IMR-90 (cell line): ENCODE measurements around the gene KCNJ1. TPM values are rescaled to one million over a fixed set of nuclear protein-coding genes. Genes with fewer than 3 reads are reported as not detected.

ENCODE experiments used
- ATAC-seq: fragments of 200-7000 bp; cut with Tn5 transposase; 2 replicates; pipeline ENCODE4 v1.9.1; 2020; ENCODE audit warnings: low read depth, mild to moderate bottlenecking, moderate library complexity
- BruUV-seq: library from RNA; stranded (reverse); fragments of 400-500 nt; replicated peaks from 2 replicates; lab custom pipeline; 2021; lab: Mats Ljungman, UMichigan
- CTCF ChIA-PET: fragments of 300-600 bp; formaldehyde crosslinking; extraction: SDS; loops from one replicate; lab custom pipeline; 2021; ENCODE audit warnings: antibody characterized with exemption; lab: Yijun Ruan, JAX
- POLR2A ChIA-PET: fragments of 300-600 bp; sonication (Branson Sonifier 250); formaldehyde crosslinking; loops from one replicate; lab custom pipeline; 2022; ENCODE audit warnings: antibody characterized with exemption; ENCODE audit not compliant: unreplicated experiment; lab: Charles Lee
- DNase-seq: peaks from one replicate; pipeline ENCODE4 v3.0.0; 2013
- H2AFZ ChIP-seq: replicated peaks from 2 replicates; pipeline ENCODE3; 2013; ENCODE audit warnings: low read length, mild to moderate bottlenecking; ENCODE audit not compliant: poor library complexity
- H2AK5ac ChIP-seq: 2 replicates; pipeline ENCODE4 v1.6.1; 2013; ENCODE audit warnings: low read depth, low read length, inconsistent platforms
- H2AK9ac ChIP-seq: replicated peaks from 2 replicates; pipeline ENCODE3; 2013; ENCODE audit warnings: mild to moderate bottlenecking, low read depth, low read length, moderate library complexity; ENCODE audit not compliant: poor library complexity
- H2BK120ac ChIP-seq: 2 replicates; pipeline ENCODE4 v1.6.1; 2013; ENCODE audit warnings: low read depth, low read length, inconsistent platforms
- H2BK15ac ChIP-seq: 3 replicates; pipeline ENCODE4 v1.6.1; 2013; ENCODE audit warnings: low read depth, low read length, inconsistent platforms
- H2BK20ac ChIP-seq: 2 replicates; pipeline ENCODE4 v1.6.1; 2013; ENCODE audit warnings: low read depth, mild to moderate bottlenecking, inconsistent platforms, low read length, moderate library complexity
- H2BK5ac ChIP-seq: 2 replicates; pipeline ENCODE4 v1.6.1; 2013; ENCODE audit warnings: mild to moderate bottlenecking, low read depth, low read length, inconsistent platforms; ENCODE audit not compliant: poor library complexity, severe bottlenecking
- H3K14ac ChIP-seq: replicated peaks from 2 replicates; pipeline ENCODE4 v1.6.1; 2013; ENCODE audit warnings: low read depth, low read length, inconsistent platforms
- H3K18ac ChIP-seq: 2 replicates; pipeline ENCODE4 v1.6.1; 2013; ENCODE audit warnings: low read depth, low read length, control low read depth
- H3K23ac ChIP-seq: 2 replicates; pipeline ENCODE4 v1.6.1; 2013; ENCODE audit warnings: low read depth, low read length, inconsistent platforms
- H3K27ac ChIP-seq: 2 replicates; pipeline ENCODE4 v1.5.1; 2013; ENCODE audit warnings: mild to moderate bottlenecking, control low read depth, low read length; ENCODE audit not compliant: insufficient read depth
- H3K27me3 ChIP-seq: 2 replicates; pipeline ENCODE4 v1.6.1; 2013; ENCODE audit warnings: low read length; ENCODE audit not compliant: control insufficient read depth, insufficient read depth
- H3K36me3 ChIP-seq: 2 replicates; pipeline ENCODE4 v1.6.1; 2013; ENCODE audit warnings: low read length, mixed read lengths; ENCODE audit not compliant: control insufficient read depth, insufficient read depth
- H3K4ac ChIP-seq: 2 replicates; pipeline ENCODE4 v1.6.1; 2013; ENCODE audit warnings: low read depth, low read length, inconsistent platforms
- H3K4me1 ChIP-seq: 2 replicates; pipeline ENCODE4 v1.6.1; 2013; ENCODE audit warnings: low read length, mixed read lengths; ENCODE audit not compliant: control insufficient read depth, insufficient read depth
- H3K4me2 ChIP-seq: 2 replicates; pipeline ENCODE4 v1.6.1; 2013; ENCODE audit warnings: low read depth, mild to moderate bottlenecking, control low read depth, low read length, moderate library complexity
- H3K4me3 ChIP-seq: 2 replicates; pipeline ENCODE4 v1.5.1; 2013; ENCODE audit warnings: low read depth, mild to moderate bottlenecking, control low read depth, low read length, moderate library complexity; ENCODE audit not compliant: insufficient read depth
- H3K56ac ChIP-seq: 2 replicates; pipeline ENCODE4 v1.6.1; 2013; ENCODE audit warnings: low read length, inconsistent platforms; ENCODE audit not compliant: insufficient read depth; ENCODE audit errors: extremely low read depth
- H3K79me1 ChIP-seq, 2 experiments: 2 replicates each; pipeline ENCODE4 v1.6.1; 2013; ENCODE audit warnings: low read length in 2 of 2, inconsistent platforms in 1 of 2, low read depth in 1 of 2
- H3K9ac ChIP-seq: 2 replicates; pipeline ENCODE4 v1.6.1; 2013; ENCODE audit warnings: low read depth, low read length, control low read depth
- H3K9me1 ChIP-seq: 2 replicates; pipeline ENCODE4 v1.6.1; 2013; ENCODE audit warnings: low read length, inconsistent platforms; ENCODE audit not compliant: insufficient read depth
- H3K9me3 ChIP-seq: 2 replicates; pipeline ENCODE4 v1.6.1; 2013; ENCODE audit warnings: low read length; ENCODE audit not compliant: control insufficient read depth, insufficient read depth
- H4K20me1 ChIP-seq: 2 replicates; pipeline ENCODE4 v1.6.1; 2013; ENCODE audit warnings: low read length, inconsistent platforms; ENCODE audit not compliant: insufficient read depth
- H4K5ac ChIP-seq: 2 replicates; pipeline ENCODE4 v1.6.1; 2013; ENCODE audit warnings: mild to moderate bottlenecking, low read depth, low read length, control low read depth
- H4K8ac ChIP-seq, 2 experiments: 2 replicates each; pipeline ENCODE4 v1.6.1; 2013; ENCODE audit warnings: low read depth in 2 of 2, low read length in 2 of 2, control low read depth in 1 of 2, inconsistent platforms in 1 of 2
- H4K91ac ChIP-seq: 2 replicates; pipeline ENCODE4 v1.6.1; 2013; ENCODE audit warnings: low read depth, low read length, inconsistent platforms; ENCODE audit not compliant: insufficient read depth
- BHLHE40 ChIP-seq: fragments of 150-350 bp; IDR thresholded peaks from 2 replicates; pipeline ENCODE4 v1.6.1; 2016; ENCODE audit warnings: mild to moderate bottlenecking, low read depth, low read length
- CEBPB ChIP-seq: IDR thresholded peaks from 2 replicates; pipeline ENCODE4 v1.6.1; 2012; ENCODE audit warnings: low read depth, low read length, improper control_type of control experiment
- CHD1 ChIP-seq: IDR thresholded peaks from 2 replicates; pipeline ENCODE4 v1.6.1; 2012; ENCODE audit warnings: low read depth, low read length, improper control_type of control experiment
- CTCF ChIP-seq: conservative IDR thresholded peaks from 2 replicates; pipeline ENCODE4 v1.5.1; 2012; ENCODE audit warnings: mild to moderate bottlenecking, low read depth, low read length, improper control_type of control experiment
- FOS ChIP-seq: fragments of 150-350 bp; IDR thresholded peaks from 2 replicates; pipeline ENCODE4 v1.6.1; 2016; ENCODE audit warnings: low read depth, low read length
- MAFK ChIP-seq: IDR thresholded peaks from 2 replicates; pipeline ENCODE4 v1.6.1; 2012; ENCODE audit warnings: low read depth, low read length, improper control_type of control experiment
- NFE2L2 ChIP-seq: fragments of 150-350 bp; IDR thresholded peaks from 2 replicates; pipeline ENCODE4 v1.6.1; 2016; ENCODE audit warnings: low read depth, mild to moderate bottlenecking, low read length
- RAD21 ChIP-seq: IDR thresholded peaks from 2 replicates; pipeline ENCODE4 v1.6.1; 2012; ENCODE audit warnings: low read length, improper control_type of control experiment
- RCOR1 ChIP-seq: IDR thresholded peaks from 2 replicates; pipeline ENCODE4 v1.6.1; 2012; ENCODE audit warnings: mild to moderate bottlenecking, low read length, improper control_type of control experiment; ENCODE audit not compliant: insufficient replicate concordance
- RFX5 ChIP-seq: IDR thresholded peaks from 2 replicates; pipeline ENCODE4 v1.8.0; 2012; ENCODE audit warnings: low read depth, mild to moderate bottlenecking, low read length, moderate library complexity
- SMC3 ChIP-seq: fragments of 150-350 bp; IDR thresholded peaks from 2 replicates; pipeline ENCODE4 v1.6.1; 2016; ENCODE audit warnings: low read depth, mild to moderate bottlenecking, antibody characterized with exemption, low read length, moderate library complexity
- USF2 ChIP-seq: fragments of 150-350 bp; IDR thresholded peaks from 2 replicates; pipeline ENCODE4 v1.6.1; 2017; ENCODE audit warnings: mild to moderate bottlenecking, antibody characterized with exemption, low read length, low read depth
- WGBS, 2 experiments: methylation state at CpG; one replicate each; pipeline versions ENCODE4 v1.1.5 to v1.1.7; 2013; ENCODE audit warnings: missing lambda C conversion rate in 2 of 2; ENCODE audit not compliant: insufficient read length in 1 of 2; ENCODE audit errors: extremely low coverage in 2 of 2; 5-methylcytosine and 5-hydroxymethylcytosine counted together
- dilution Hi-C: fragments of 300-500 bp; cut with HindIII; formaldehyde crosslinking; loops from one replicate; pipeline ENCODE4 v1.14.3; 2018; ENCODE audit warnings: low sequenced_read_pairs; ENCODE audit not compliant: unreplicated experiment
- in situ Hi-C: fragments of 300-500 bp; cut with MboI; formaldehyde crosslinking; loops from 3 replicates; pipeline ENCODE4 v1.14.3; 2019; ENCODE audit warnings: low sequenced_read_pairs, inconsistent platforms, mixed read lengths
- intact Hi-C: fragments of 100-400 bp; cut with micrococcal nuclease; formaldehyde crosslinking; loops from 2 replicates; pipeline ENCODE4 v1.10.0; 2022
- polyA plus RNA-seq, 3 experiments: library from polyadenylated mRNA; depleted of rRNA; stranded (reverse); fragments of >200 nt; gene quantifications; 2 replicates each; pipeline ENCODE4 v1.2.3, GENCODE V29; 2012; ENCODE audit warnings: low replicate concordance in 1 of 3
- total RNA-seq: library from RNA; depleted of rRNA; stranded (reverse); fragments of >200 nt; gene quantifications from 2 replicates; pipeline ENCODE4 v1.2.3, GENCODE V29; 2012
- TF ChIP-seq, protein P1 (sequence below): fragments of 150-350 bp; IDR thresholded peaks from 2 replicates; pipeline ENCODE4 v1.6.1; 2016; ENCODE audit warnings: low read depth, mild to moderate bottlenecking, low read length, moderate library complexity, borderline replicate concordance

The KCNJ1 gene
- total and polyA plus RNA-seq, 2 of the 4 experiments (the other 2 are of a cell fraction) = not detected

GRCh38 chr11:128910576-128910975, 43.5 kb upstream of the KCNJ1 start:
- POLR2A ChIA-PET = no interaction called here
- intact Hi-C loops (no loop called here), dilution Hi-C loops (no loop called here), in situ Hi-C loops (no loop called here)
- no CpG with 5 or more reads among the region's 3 CpGs for WGBS, 2 experiments
- H4K91ac ChIP-seq = peak overlapping the region; percentile 28; the same call in 1 of the 2 replicates
- H3K4me2 ChIP-seq = peak overlapping the region; percentile 42
- CTCF ChIA-PET = interaction anchor here (0.6 to 1.7 kb wide), 3 partner anchors 24 to 639 kb away, joined by 3 to 6 read pairs (median 3); no protein-coding TSS in a partner anchor
- peaks cover 25% of the 10 kb centered on the region for H3K4me1 ChIP-seq
- no peak overlapping the region for H4K8ac ChIP-seq
- TF ChIP-seq CEBPB (no peak), USF2 (no peak), NFE2L2 (no peak), BHLHE40 (no peak), CTCF (no peak), MAFK (no peak), RAD21 (no peak), CHD1 (no peak), RFX5 (no peak), FOS (no peak), SMC3 (no peak), RCOR1 (no peak)
- TF ChIP-seq, protein P1, sequence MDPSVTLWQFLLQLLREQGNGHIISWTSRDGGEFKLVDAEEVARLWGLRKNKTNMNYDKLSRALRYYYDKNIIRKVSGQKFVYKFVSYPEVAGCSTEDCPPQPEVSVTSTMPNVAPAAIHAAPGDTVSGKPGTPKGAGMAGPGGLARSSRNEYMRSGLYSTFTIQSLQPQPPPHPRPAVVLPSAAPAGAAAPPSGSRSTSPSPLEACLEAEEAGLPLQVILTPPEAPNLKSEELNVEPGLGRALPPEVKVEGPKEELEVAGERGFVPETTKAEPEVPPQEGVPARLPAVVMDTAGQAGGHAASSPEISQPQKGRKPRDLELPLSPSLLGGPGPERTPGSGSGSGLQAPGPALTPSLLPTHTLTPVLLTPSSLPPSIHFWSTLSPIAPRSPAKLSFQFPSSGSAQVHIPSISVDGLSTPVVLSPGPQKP = no peak
- H3K4ac ChIP-seq = 0 out of 2 replicates have a peak overlapping the region, but pooled peaks have one; percentile 11
- no peak overlapping the region for H3K9ac ChIP-seq
- ATAC-seq (peak; percentile 73), DNase-seq (peak; percentile 83)
- no peak overlapping the region for H3K4me3 ChIP-seq
- H2AK5ac ChIP-seq = peak overlapping the region; percentile 18; the same call in 1 of the 2 replicates
- H2BK20ac ChIP-seq = no peak overlapping the region
- peak overlapping the region; percentile 36; the same call in 1 of the 2 replicates for H3K27ac ChIP-seq
- no peak overlapping the region for H3K14ac ChIP-seq
- H3K9me3 ChIP-seq = peaks cover 3% of the 10 kb centered on the region; the same call in 1 of the 2 replicates
- no peak overlapping the region for H2BK15ac ChIP-seq
- peak overlapping the region; percentile 75 for H2BK5ac ChIP-seq
- no peak overlapping the region for H4K5ac ChIP-seq
- H2AK9ac ChIP-seq = no peak overlapping the region
- H2BK120ac ChIP-seq = peak overlapping the region; percentile 32; the same call in 1 of the 2 replicates
- H3K79me1 ChIP-seq = no peaks in the 10 kb centered on the region
- no peak overlapping the region for H3K23ac ChIP-seq
- no peaks in the 10 kb centered on the region for H4K20me1 ChIP-seq
- no TSS peak for BruUV-seq
- no peak overlapping the region for H3K56ac ChIP-seq
- H3K27me3 ChIP-seq = peaks cover 23% of the 10 kb centered on the region
- no peaks in the 10 kb centered on the region for H3K36me3 ChIP-seq
- H2AFZ ChIP-seq = no peak overlapping the region
- H3K18ac ChIP-seq = peak overlapping the region; percentile 24; the same call in 1 of the 2 replicates
- peaks cover 7% of the 10 kb centered on the region; the same call in 1 of the 2 replicates for H3K9me1 ChIP-seq
